Lung (tissue), 12 donors: Measurements from ENCODE around the gene DSTN. TPM values are rescaled to one million over a fixed set of nuclear protein-coding genes. Genes with fewer than 3 reads are reported as not detected.

Source experiments
- ATAC-seq: fragments of 200-7000 bp; cut with Tn5 transposase; one replicate; pipeline ENCODE4 v1.9.1; 2020; ENCODE audit warnings: moderate number of reproducible peaks; ENCODE audit not compliant: insufficient read depth, low FRiP score
- DNase-seq, 3 donors: peaks; one replicate each; pipeline ENCODE4 v3.0.0-alpha.2; 2013 to 2017
- H3K27ac ChIP-seq, 2 donors: one replicate each; pipeline ENCODE4 v1.5.1; 2013; ENCODE audit warnings: mild to moderate bottlenecking in 2 of 2, moderate library complexity in 2 of 2, control low read depth in 1 of 2, inconsistent platforms in 1 of 2, low read depth in 1 of 2, low read length in 1 of 2
- H3K27me3 ChIP-seq, 3 donors: one replicate each; pipeline ENCODE4 v1.5.1; 2013; ENCODE audit warnings: low read length in 2 of 3; ENCODE audit not compliant: control insufficient read depth in 3 of 3, insufficient read depth in 3 of 3
- H3K36me3 ChIP-seq, 4 donors: one replicate each; pipeline ENCODE4 v1.5.1; 2013; ENCODE audit warnings: low read length in 4 of 4, mild to moderate bottlenecking in 1 of 4, moderate library complexity in 1 of 4; ENCODE audit not compliant: control insufficient read depth in 4 of 4, insufficient read depth in 4 of 4
- H3K4me1 ChIP-seq, 5 donors: one replicate each; pipeline ENCODE4 v1.5.1; 2013; ENCODE audit warnings: low read length in 5 of 5, mild to moderate bottlenecking in 2 of 5, moderate library complexity in 1 of 5; ENCODE audit not compliant: control insufficient read depth in 5 of 5, insufficient read depth in 5 of 5
- H3K4me3 ChIP-seq: one replicate; pipeline ENCODE4 v1.5.1; 2013; ENCODE audit warnings: mild to moderate bottlenecking, control low read depth, moderate library complexity
- H3K9ac ChIP-seq, 2 donors: one replicate each; pipeline ENCODE4 v1.5.1; 2013; ENCODE audit warnings: low read length in 2 of 2, control low read depth in 1 of 2; ENCODE audit not compliant: insufficient read depth in 1 of 2
- H3K9me3 ChIP-seq, 4 donors: one replicate each; pipeline ENCODE4 v1.5.1; 2013; ENCODE audit warnings: low read length in 3 of 4, mild to moderate bottlenecking in 1 of 4, moderate library complexity in 1 of 4; ENCODE audit not compliant: control insufficient read depth in 4 of 4, insufficient read depth in 3 of 4
- WGBS, 2 donors: extraction: QIAGEN DNeasy Blood & Tissue Kit; methylation state at CpG; one replicate each; pipeline ENCODE4 v1.1.7; 2013; 5-methylcytosine and 5-hydroxymethylcytosine counted together
- polyA plus RNA-seq, 2 donors: library from polyadenylated mRNA; stranded (reverse); fragments of 200-250 nt; gene quantifications; one replicate each; pipeline ENCODE4 v1.2.1, GENCODE V29; 2013
- total RNA-seq, 2 donors: library from RNA; depleted of rRNA in 1 of 2; stranded (reverse); fragments of >200 nt in 1 of 2; gene quantifications; one replicate each; pipeline ENCODE4 v1.2.1, GENCODE V29; 2014 to 2021
- TF ChIP-seq, protein P1 (sequence below): IDR thresholded peaks from 2 replicates; pipeline ENCODE4 v1.5.1; 2012; ENCODE audit warnings: mild to moderate bottlenecking; ENCODE audit errors: control extremely low read depth, extremely low read depth
- donor health status: control.
- donor health status: control.
- donor health status: Bipolar disorder and iron deficiency.
- donor health status: healthy.
- donor health status: DM: yes; HTN: yes; CAD: no.

The DSTN gene
- total and polyA plus RNA-seq, 4 donors: 313 to 532 (median 380) TPM

DNA sequence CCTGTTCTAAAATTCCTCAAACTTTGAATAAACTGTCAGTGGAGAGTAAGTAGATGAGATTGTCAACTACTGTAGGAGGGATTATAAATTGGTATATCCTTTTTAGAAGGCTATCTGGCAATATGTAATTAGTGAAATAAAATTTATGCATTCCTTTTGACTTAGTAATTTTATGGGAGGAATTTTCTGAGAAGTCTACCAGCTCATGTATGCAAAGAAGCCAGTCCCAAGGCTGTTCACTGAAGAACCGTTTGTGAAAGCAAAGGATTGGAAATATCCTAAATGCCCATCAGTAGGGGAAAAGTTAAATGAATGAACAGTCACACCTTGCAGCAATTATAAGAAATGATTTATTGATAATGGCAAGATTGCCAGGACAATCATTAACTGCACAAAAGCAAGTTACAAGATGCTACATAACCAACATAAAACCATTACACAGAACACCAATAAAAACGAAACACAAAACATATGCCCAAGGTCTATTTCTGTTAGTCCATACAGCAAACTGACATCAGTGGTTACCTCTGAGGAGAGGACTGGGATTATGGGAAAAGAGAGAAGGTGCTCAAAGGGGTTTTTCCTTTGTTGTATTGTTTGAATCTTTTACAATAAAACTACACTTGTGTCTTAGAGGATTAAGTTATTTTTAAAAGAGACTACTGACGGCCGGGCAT lies 4.6 kb upstream of the DSTN start:
- Histone ChIP-seq H3K4me3 (no peak overlapping the region), H3K9me3 (no peaks in the 10 kb centered on the region), H3K27me3 (no peaks in the 10 kb centered on the region), H3K4me1 (peaks cover 0 to 9% (median 7%) of the 10 kb centered on the region in 5 donors), H3K36me3 (no peaks in the 10 kb centered on the region), H3K9ac (no peak overlapping the region), H3K27ac (no peak overlapping the region)
- TF ChIP-seq, protein P1, sequence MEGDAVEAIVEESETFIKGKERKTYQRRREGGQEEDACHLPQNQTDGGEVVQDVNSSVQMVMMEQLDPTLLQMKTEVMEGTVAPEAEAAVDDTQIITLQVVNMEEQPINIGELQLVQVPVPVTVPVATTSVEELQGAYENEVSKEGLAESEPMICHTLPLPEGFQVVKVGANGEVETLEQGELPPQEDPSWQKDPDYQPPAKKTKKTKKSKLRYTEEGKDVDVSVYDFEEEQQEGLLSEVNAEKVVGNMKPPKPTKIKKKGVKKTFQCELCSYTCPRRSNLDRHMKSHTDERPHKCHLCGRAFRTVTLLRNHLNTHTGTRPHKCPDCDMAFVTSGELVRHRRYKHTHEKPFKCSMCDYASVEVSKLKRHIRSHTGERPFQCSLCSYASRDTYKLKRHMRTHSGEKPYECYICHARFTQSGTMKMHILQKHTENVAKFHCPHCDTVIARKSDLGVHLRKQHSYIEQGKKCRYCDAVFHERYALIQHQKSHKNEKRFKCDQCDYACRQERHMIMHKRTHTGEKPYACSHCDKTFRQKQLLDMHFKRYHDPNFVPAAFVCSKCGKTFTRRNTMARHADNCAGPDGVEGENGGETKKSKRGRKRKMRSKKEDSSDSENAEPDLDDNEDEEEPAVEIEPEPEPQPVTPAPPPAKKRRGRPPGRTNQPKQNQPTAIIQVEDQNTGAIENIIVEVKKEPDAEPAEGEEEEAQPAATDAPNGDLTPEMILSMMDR: no peak
- 80 to 87% methylated on average over 4 of the region's 4 CpGs for WGBS, 2 donors
- ATAC-seq (no peak), DNase-seq (no peak)

DNA sequence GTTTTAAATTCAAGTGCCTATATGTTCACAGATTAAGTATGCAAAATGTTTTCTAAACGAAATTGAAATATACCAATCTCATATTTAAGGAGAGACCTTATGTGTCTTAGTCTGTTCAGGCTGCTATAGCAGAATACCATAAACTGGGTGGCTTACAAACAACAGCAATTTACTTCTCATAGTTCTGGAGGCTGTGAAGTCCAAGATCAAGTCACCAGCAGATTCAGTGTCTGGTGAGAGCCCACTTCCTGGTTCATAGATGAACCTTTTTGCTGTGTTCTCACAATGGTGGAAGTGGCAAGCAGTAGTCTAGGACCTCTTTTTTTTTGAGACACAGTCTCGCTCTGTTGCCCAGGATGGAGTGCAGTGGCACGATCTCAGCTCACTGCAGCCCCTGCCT lies 3.5 kb upstream of the DSTN start:
- WGBS, 2 donors: 93 to 98% methylated on average over 3 of the region's 3 CpGs
- H3K27me3 ChIP-seq: no peaks in the 10 kb centered on the region
- TF ChIP-seq, protein P1: no peak
- no peak overlapping the region for H3K4me3 ChIP-seq
- no peak overlapping the region for H3K9ac ChIP-seq
- no peaks in the 10 kb centered on the region for H3K9me3 ChIP-seq
- no peak overlapping the region for H3K27ac ChIP-seq
- no peaks in the 10 kb centered on the region for H3K36me3 ChIP-seq
- ATAC-seq (no peak), DNase-seq (no peak)
- H3K4me1 ChIP-seq: peaks cover 0 to 13% (median 7%) of the 10 kb centered on the region in 5 donors

DNA sequence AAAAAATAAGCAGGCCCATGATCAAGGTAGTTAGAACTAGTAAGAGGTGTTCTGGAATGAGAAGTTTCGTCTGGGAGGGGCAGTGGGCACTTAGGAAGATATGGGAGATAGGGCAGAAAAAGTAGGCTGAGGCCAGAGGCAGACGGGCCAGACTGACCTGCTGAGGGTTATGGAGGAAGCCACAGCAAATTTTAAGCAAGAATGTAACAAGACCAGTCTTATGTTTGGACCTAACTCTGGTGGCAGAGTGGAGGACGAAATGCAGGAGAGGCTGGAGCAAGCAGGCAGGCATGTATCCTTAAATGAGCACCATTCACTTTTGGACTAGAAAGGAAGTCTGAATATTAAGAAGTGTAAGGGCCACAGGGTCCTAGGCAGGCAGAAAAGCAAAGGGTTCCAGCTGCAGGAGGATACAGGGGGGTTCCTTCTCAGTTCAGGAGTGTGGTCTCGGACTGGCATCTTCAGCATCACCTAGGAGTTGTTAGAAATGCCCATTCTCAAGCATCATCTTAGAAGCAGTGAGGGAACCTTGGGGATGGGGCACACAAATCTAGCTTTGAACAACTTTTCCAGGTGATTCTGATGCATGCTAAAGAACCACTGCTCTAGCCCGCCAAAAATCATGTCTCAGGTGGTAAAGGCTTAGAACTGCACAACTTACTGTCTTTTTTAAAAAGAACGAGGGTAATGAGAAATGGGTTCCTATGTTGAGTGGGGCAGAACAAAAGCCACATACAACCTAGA lies 1.7 kb upstream of the DSTN start:
- no peak overlapping the region for H3K4me3 ChIP-seq
- ATAC-seq: no peak
- TF ChIP-seq, protein P1: no peak
- H3K27ac ChIP-seq: peak overlapping the region; percentile 96 to 100
- peak overlapping the region in 1 of 2 donors; percentile 56 for H3K9ac ChIP-seq
- peaks cover 0 to 1% (median 0%) of the 10 kb centered on the region in 4 donors for H3K36me3 ChIP-seq
- no peaks in the 10 kb centered on the region for H3K9me3 ChIP-seq
- 67 to 76% methylated on average over 6 of the region's 6 CpGs for WGBS, 2 donors
- H3K4me1 ChIP-seq: peaks cover 0 to 31% (median 12%) of the 10 kb centered on the region in 5 donors
- peak in 1 of 3 donors; percentile 32 for DNase-seq
- no peaks in the 10 kb centered on the region for H3K27me3 ChIP-seq
